HG03108 (cell line): ENCODE results near the gene FRAS1.
"Not testable (repeated sequence)": the region's sequence is repeated elsewhere in the genome, so short reads cannot be mapped to it uniquely, and the experiment has no call there.

Experiments
- ATAC-seq: cut with Tn5 transposase; IDR thresholded peaks from one replicate; pipeline ENCODE4 v1.9.1; 2021; ENCODE audit warnings: moderate library complexity; ENCODE audit not compliant: unreplicated experiment

The FRAS1 gene

GRCh38 chr4:78156520-78156919, 99.4 kb downstream of the FRAS1 start:
- ATAC-seq, result no peak

GRCh38 chr4:78162342-78162741, 105.2 kb downstream of the FRAS1 start:
- no peak for ATAC-seq

DNA sequence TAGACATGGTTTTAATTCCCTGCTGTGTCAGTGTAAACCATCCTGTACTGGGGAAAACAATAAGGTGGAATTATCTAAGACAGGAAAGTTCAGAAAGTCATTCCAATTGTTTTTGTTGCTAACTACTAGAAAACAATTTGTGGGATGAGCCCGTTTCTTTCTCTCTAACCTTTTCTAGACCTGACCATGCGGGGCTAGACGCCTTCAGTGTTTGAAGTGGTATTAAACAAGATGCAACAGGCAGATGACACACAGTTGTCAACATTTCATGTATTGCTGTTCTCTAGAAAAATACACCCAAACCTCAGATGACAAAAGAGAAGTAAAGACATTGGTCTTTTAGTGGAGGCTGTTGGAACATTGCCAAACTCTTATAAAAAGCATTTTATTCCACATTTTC, 105.7 kb downstream of the FRAS1 start:
- ATAC-seq, result no peak

DNA sequence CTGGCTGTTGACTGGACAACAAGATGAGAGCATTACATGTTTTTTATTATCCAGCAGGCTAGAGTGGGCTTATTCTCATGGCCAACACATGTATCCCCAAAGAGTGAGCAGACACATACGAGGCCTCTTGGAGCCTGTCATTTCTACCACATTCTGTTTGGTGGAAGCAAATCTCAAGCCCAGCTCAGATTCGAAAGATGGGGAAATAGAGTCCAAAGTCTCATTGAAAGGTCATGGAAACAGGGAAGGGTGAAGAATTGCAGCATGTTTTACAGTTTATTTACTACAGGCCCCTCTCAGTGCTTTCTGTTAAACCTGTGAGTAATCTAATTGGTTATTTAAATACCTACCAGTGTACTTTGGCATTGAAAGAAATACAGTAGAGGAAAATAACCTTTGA, 108.6 kb downstream of the FRAS1 start:
- ATAC-seq, result no peak

DNA sequence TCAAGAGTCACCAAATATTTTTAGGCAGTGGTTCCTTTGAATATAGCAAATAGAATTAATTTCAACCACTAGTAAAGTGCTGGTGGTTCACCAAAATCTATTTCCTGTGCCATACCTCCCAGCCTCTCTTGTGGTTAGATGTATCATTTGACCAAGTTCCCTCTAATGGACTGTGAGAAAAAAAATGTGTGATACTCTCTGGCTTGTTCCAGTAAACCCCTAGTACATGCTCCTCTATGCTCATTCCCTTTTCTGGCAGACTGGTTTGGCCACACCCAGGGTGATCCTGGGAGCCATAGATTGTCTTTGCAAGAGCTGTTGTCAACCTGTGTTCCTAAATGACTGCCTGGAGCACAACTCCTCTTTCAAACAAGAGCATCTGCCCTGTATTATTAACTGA, 109.5 kb downstream of the FRAS1 start:
- no peak for ATAC-seq

- no peak for ATAC-seq
These were observed 110.4 kb downstream of the FRAS1 start for GRCh38 chr4:78167510-78167909.

GRCh38 chr4:78168029-78168428, 110.9 kb downstream of the FRAS1 start:
- no peak for ATAC-seq

DNA sequence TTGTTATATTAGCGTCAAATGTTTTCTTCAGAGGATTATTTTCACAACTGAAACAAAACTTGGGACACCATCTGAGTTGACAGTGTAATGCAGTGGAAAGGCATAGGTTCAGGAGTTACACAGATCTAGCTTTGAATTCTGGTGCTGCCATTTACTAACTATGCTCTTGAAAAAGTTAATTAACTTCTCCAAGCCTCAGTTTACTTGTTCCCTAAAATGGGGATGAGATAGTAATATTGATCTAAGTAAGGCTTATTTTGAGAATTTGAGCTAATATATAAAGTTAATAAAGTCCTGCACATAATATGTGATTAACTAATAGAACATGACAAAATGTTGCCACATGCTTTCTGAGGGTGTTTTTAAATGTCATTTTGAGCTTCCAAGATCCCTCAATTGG, 112.6 kb downstream of the FRAS1 start:
- no peak for ATAC-seq

DNA sequence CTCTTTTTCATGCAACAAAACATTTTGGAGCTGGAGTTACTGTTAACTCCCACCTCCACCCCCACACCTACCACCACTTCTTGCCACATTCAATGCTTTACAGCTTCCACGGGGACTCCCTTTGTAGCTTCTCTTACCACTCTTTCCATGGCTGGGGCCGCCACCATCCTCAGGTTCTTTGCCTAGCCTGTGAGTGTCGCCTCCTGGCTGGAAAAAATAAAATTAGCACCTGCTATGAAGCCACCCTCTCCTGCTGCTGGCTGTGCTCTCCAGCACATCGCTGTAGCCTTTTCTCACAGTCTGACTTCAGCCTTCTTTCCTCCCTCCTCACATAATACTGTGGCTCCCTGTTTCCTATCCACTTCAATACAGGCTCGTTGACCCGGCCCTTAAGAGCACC, 114.4 kb downstream of the FRAS1 start:
- no peak for ATAC-seq

DNA sequence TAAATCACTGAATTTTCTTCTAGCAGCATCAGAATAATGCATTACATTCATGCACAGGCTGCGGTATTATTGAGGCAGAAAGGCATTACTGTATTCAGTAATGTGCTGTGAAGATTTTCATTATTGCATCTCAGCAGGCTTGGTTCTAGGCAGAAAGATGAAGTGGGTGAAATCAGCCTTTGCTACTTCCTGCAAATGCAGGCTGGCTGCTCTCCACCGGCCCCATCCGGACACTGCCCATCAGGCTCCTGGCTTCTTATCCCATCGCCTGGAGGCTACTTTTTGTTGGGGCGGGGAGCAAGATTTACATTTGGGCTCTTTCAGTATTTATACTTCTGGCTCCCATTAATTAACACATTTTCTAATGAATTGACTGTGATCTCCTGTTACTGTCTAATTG, 117.8 kb downstream of the FRAS1 start:
- no peak for ATAC-seq

- no peak for ATAC-seq
These were observed 122.1 kb downstream of the FRAS1 start for GRCh38 chr4:78179196-78179595.

DNA sequence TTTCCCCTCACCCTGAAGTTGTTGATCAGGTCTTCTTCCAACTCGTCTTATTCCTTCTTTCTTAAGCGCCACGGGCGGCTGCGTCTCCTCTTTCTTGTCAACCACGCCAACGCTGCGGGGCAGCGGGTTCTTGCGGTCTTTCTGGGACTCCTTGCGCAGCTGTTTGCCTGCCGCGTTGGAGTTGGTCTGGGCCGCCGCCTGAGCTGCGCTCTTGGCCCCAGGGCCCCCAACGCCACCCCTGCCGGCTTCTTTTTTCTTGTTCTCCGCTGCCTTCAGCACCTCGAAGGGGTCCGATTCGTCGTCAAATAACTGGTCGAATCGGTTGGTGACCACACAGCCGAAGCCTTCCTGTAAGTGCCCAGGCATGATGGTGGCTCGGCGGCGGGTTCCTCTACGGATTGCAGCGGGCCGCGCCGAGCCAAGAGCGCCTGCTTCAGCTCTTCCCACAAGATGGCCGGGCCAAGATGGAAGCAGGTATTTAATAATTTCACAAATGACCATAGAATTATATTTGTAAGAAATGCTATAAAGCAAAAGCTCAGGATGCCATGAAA, 124.6 kb downstream of the FRAS1 start:
- not testable (repeated sequence) for ATAC-seq

DNA sequence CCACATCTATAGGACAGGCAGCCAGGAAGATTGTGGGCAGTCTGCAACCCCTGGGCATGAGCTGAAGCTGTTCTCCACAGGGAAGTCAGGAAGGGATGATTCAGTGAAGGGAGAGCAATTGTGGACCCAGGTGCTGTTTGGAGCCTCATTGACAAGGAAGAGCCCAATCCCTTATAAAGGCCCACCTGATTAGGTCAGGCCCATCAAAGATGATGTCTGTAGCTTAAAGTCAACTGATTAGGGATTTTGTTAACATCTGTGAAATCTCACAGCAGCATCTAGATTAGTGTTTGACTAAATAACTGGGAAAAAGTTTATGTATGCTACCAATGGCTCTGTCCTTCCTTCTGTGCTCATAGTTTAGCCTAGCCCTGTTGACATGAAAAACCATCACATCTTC, 127.5 kb downstream of the FRAS1 start:
- no peak for ATAC-seq

- no peak for ATAC-seq
These were observed 128.0 kb downstream of the FRAS1 start for GRCh38 chr4:78185117-78185516.

DNA sequence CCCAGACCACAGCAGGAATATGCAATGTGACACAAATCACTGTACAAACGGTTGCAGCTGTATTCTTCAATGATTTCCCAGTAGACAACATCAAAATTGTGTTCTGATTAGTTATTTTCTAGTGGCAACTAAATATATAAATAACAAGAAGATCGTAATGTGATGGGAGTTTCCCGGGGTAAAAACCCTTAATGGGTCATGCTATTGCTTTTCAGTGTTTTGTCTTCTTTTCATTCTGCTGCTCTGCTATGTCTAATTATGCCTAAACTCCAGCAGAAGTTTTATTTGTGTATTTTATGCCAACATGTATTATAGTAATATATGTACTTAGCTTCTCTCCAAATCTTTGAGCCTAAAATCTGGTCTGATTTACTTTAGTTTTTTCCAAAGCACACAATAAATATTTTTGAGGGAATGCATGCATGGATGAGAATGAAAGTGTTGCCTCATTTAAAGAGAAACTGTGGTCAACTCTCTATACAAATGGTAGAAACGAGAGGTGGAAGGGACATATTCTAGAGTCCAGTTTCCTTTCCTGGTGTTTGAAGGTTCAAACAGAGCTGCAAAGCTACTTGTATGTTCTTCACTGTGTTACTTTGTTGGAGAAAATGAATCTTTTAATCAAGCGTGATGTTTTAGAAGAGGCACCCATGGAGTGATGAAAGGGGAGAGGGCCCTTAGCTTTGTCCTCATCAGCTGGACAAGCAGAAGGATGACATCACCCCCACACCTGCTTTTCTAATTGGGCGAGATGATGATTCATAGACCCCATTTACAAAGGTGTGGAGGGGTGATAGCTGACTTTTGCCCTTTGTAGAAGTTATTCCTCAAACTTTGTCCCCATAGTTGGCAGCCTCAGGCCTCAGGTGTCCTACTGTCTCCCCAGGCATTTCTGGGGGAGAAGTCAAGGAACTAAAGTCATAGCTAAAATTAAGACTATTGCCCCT, 129.7 kb downstream of the FRAS1 start:
- no peak for ATAC-seq

GRCh38 chr4:78190068-78190467, 132.9 kb downstream of the FRAS1 start:
- ATAC-seq, result no peak

DNA sequence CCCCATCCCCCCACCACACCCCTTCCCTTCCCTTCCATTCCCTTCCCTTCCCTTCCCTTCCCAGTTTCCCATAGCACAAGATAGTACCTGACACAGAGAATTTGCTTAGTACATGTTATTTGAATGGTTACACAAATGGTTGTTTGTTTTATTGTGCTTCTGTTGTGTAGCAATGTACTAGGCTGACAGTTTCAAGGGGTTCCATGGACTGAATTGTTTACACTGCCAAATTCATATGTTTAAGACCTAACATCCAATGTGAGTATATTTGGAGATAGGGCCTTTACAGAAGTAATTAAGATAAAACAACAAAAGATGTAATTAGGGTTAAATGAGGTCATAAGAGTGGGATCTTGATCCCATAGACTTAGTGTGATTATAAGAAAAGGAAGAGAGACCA, 133.5 kb downstream of the FRAS1 start:
- ATAC-seq, result no peak

DNA sequence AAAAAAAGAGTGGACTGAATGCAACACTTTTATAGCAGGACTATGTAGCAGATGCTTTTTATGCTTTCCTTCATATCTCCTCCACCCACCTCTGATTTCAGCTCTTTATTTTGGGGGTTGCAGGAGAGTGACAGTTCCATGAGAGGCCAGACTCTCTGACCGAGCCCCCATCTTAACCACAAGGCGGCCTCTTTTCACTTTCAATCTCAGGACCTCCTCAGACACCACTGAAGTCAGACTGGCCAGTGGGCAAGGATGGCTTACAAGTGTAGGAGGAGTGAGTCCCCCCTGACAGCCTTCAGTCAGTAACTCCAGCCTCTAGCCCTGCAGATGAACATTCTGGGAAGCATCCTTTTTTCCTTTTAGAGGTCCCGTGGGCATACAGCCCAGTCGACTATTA, 140.8 kb downstream of the FRAS1 start:
- no peak for ATAC-seq

GRCh38 chr4:78199984-78200383, 142.9 kb downstream of the FRAS1 start:
- no peak for ATAC-seq

DNA sequence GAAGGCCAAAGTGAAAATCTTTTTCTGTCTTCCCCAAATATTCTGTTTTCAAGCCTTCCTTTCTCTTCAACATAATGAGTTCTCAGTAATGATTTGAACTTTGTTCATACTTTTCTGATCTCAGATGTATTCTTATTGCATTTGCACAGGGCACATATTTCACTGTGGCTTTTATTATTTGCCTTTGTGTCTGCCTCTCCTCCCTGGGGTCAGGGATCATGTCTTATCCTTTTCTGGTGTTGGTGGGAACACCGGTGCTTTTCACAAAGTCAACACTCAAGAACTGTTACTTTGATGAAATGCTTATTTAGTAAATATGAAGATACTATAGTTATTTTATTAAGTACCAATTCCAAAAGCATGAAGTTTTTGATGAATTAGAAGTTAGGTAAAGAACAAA, 143.8 kb downstream of the FRAS1 start:
- ATAC-seq, result no peak

GRCh38 chr4:78204176-78204575, 147.1 kb downstream of the FRAS1 start:
- ATAC-seq, result no peak

GRCh38 chr4:78205591-78205990, 148.5 kb downstream of the FRAS1 start:
- ATAC-seq, result no peak

DNA sequence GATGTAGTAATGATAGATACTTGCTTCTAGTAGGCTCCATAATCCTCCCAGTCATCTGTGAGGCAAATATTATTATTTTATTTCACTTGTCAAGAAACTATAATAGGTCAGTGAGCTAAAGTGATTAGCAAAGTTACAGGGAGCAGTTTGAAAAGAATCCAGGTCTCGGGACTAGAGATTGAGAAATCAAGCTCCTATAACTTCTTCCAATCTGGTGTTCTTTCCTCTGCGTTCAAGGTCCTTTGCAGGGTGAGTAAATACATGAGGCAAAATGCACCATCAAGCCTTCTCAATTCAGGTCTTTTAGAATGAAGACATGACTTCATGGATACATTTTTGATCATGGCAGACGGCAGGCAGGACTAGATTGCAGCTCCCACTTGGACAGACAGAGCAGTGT, 150.4 kb downstream of the FRAS1 start:
- ATAC-seq, result no peak
